DOHH2 (cell line): ENCODE data around the gene SPANXA1.
"Not testable (repeated sequence)": the region's sequence is repeated elsewhere in the genome, so short reads cannot be mapped to it uniquely, and the experiment has no call there.

Experiments used
- H3F3A ChIP-seq: fragments of 200-600 bp; sonication (generic), shearing (Covaris generic); 2 replicates; pipeline ENCODE4 v1.6.0; 2016; ENCODE audit warnings: antibody characterized with exemption, mild to moderate bottlenecking; ENCODE audit not compliant: control insufficient read depth, insufficient read depth
- H3K27ac ChIP-seq: fragments of 200-600 bp; sonication (generic); 2 replicates; pipeline ENCODE4 v1.5.1; 2014; ENCODE audit warnings: low read depth, mild to moderate bottlenecking, low read length, moderate library complexity
- H3K27me3 ChIP-seq: fragments of 200-600 bp; sonication (generic); 2 replicates; pipeline ENCODE4 v1.6.1; 2014; ENCODE audit warnings: mild to moderate bottlenecking, low read length, mixed read lengths; ENCODE audit not compliant: control insufficient read depth
- H3K36me3 ChIP-seq: fragments of 200-600 bp; sonication (generic); 2 replicates; pipeline ENCODE4 v1.6.1; 2014; ENCODE audit warnings: mild to moderate bottlenecking, low read length, moderate library complexity, mixed read lengths; ENCODE audit not compliant: control insufficient read depth
- H3K4me1 ChIP-seq: fragments of 200-600 bp; sonication (generic); 2 replicates; pipeline ENCODE4 v1.6.1; 2014; ENCODE audit warnings: mild to moderate bottlenecking, low read length, mixed read lengths; ENCODE audit not compliant: control insufficient read depth
- H3K4me2 ChIP-seq: fragments of 200-600 bp; sonication (generic); 2 replicates; pipeline ENCODE4 v1.6.0; 2014; ENCODE audit warnings: mild to moderate bottlenecking, low read length, moderate library complexity
- H3K4me3 ChIP-seq: fragments of 200-600 bp; sonication (generic); 2 replicates; pipeline ENCODE4 v1.5.1; 2014; ENCODE audit warnings: mild to moderate bottlenecking, low read length, mixed read lengths
- H3K79me2 ChIP-seq: fragments of 200-600 bp; sonication (generic); 2 replicates; pipeline ENCODE4 v1.6.1; 2014; ENCODE audit warnings: mild to moderate bottlenecking, low read length, mixed read lengths; ENCODE audit not compliant: control insufficient read depth
- H3K9me2 ChIP-seq: fragments of 200-600 bp; sonication (generic); replicated peaks from 2 replicates; pipeline ENCODE4 v1.6.1; 2014; ENCODE audit warnings: mild to moderate bottlenecking, low read length, mixed read lengths; ENCODE audit not compliant: control insufficient read depth
- H3K9me3 ChIP-seq: fragments of 200-600 bp; sonication (generic); 2 replicates; pipeline ENCODE4 v1.6.1; 2014; ENCODE audit warnings: antibody characterized with exemption, low read length, mixed read lengths; ENCODE audit not compliant: control insufficient read depth, insufficient read depth
- H4K20me1 ChIP-seq: fragments of 200-600 bp; sonication (generic); 2 replicates; pipeline ENCODE4 v1.6.0; 2014; ENCODE audit warnings: low read depth, mild to moderate bottlenecking, antibody characterized with exemption, low read length, moderate library complexity; ENCODE audit not compliant: control insufficient read depth, insufficient read depth
- CTCF ChIP-seq: fragments of 200-600 bp; sonication (generic); IDR thresholded peaks from one replicate; pipeline ENCODE4 v1.5.1; 2014; ENCODE audit warnings: antibody characterized with exemption, mild to moderate bottlenecking, low read depth, low read length; ENCODE audit not compliant: poor library complexity, severe bottlenecking
- EZH2phosphoT487 ChIP-seq: fragments of 200-600 bp; sonication (generic); IDR thresholded peaks from 2 replicates; pipeline ENCODE4 v1.6.1; 2017; ENCODE audit warnings: borderline replicate concordance, mild to moderate bottlenecking, antibody characterized with exemption, low read length, moderate library complexity, mixed read lengths

Gene SPANXA1

DNA sequence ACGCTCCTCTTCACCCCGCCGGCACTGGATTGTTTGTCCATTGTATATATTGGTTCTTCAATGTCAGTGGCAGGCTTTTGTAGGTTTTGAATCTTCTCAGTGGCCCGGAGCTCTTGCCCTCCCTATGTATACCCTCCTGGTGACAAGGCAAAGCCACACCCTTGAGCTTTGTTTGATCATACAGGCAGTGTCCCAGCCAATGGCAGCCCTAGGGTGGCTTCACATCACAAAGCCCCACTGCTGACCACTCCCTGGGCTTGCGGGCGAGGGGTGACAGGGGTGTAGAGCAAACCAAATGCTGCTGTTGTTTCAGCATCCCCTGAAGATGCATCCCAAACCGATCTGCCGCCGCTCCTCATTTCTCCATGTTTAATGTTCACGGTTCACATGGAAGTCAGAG lies at the start of gene SPANXA1:
Gene SPANXA1 (minus strand): TSS at position 101 of the 400 bp plus-strand sequence. CDS start 60 bp downstream, at position 41.
- not testable (repeated sequence) for H3F3A ChIP-seq, H3K79me2 ChIP-seq, H3K27me3 ChIP-seq, H3K4me1 ChIP-seq, H3K4me3 ChIP-seq, H3K27ac ChIP-seq, H3K9me3 ChIP-seq, H3K9me2 ChIP-seq, H4K20me1 ChIP-seq, H3K4me2 ChIP-seq, H3K36me3 ChIP-seq

DNA sequence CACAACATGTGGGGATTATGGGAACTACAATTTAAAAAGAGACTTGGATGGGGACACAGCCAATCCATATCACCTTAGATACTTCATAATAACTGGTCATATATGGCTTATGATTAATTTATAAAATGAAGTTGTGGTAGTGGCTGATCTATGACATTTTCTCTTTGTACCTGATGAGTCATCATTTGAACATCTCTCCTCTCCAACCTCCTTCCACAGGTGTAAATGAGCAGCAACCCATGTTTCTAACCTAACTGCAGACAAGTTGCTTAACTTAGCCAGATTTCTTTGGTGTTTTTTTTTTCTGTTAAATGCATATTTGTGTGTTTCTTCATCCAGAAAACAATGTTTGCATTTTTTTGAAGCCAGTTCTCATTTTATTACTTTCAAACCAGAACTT lies 47.6 kb upstream of the SPANXA1 start:
- no peaks in the 10 kb centered on the region for H3K9me3 ChIP-seq
- no peak for TF ChIP-seq CTCF
- no peak for TF ChIP-seq EZH2phosphoT487
- H3K79me2 ChIP-seq: no peaks in the 10 kb centered on the region
- no peak overlapping the region for H3K27ac ChIP-seq
- no peaks in the 10 kb centered on the region for H3K36me3 ChIP-seq
- H4K20me1 ChIP-seq: no peaks in the 10 kb centered on the region
- H3K27me3 ChIP-seq: no peaks in the 10 kb centered on the region
- no peaks in the 10 kb centered on the region for H3F3A ChIP-seq
- no peaks in the 10 kb centered on the region for H3K9me2 ChIP-seq
- H3K4me2 ChIP-seq: no peak overlapping the region
- no peaks in the 10 kb centered on the region for H3K4me1 ChIP-seq
- H3K4me3 ChIP-seq: no peak overlapping the region

DNA sequence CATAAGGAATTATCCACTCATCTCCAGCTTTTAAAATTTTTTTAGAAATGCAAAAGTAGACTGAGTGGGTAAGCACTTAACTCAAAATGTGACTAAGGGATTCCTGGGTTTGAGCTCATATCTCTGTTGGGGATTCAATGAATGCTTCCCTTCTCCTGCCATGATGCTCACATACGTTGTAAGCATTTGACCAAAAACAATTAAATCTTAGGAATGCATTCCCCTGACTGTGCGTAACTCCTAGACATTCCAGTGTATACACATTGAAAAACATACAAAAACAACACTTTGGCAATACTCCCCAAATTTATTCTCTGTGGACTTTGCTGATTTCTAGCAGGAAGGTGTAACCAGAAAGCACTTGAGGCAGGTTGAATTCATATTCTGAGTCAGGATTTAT lies 34.8 kb upstream of the SPANXA1 start:
- TF ChIP-seq EZH2phosphoT487: no peak
- Histone ChIP-seq H3F3A (no peaks in the 10 kb centered on the region), H3K27ac (no peak overlapping the region), H3K4me3 (no peak overlapping the region), H3K9me3 (no peaks in the 10 kb centered on the region), H4K20me1 (no peaks in the 10 kb centered on the region), H3K4me2 (no peak overlapping the region), H3K27me3 (no peaks in the 10 kb centered on the region), H3K36me3 (no peaks in the 10 kb centered on the region), H3K4me1 (no peaks in the 10 kb centered on the region), H3K9me2 (no peaks in the 10 kb centered on the region), H3K79me2 (no peaks in the 10 kb centered on the region)

- Histone ChIP-seq H3K4me2 (no peak overlapping the region), H3K9me3 (no peaks in the 10 kb centered on the region), H4K20me1 (no peaks in the 10 kb centered on the region), H3K27me3 (no peaks in the 10 kb centered on the region), H3K27ac (no peak overlapping the region), H3K4me3 (no peak overlapping the region), H3K4me1 (no peaks in the 10 kb centered on the region), H3K79me2 (no peaks in the 10 kb centered on the region), H3K9me2 (no peaks in the 10 kb centered on the region), H3K36me3 (no peaks in the 10 kb centered on the region), H3F3A (no peaks in the 10 kb centered on the region)
- TF ChIP-seq CTCF (no peak), EZH2phosphoT487 (no peak)
These were observed 24.6 kb upstream of the SPANXA1 start for GRCh38 chrX:141609111-141609510.

GRCh38 chrX:141589408-141589807 lies 4.9 kb upstream of the SPANXA1 start, which contains the start of gene SPANXA2:
TSS of gene SPANXA2 (plus strand) at chrX:141589708. CDS start at chrX:141589768, 60 bp downstream.
- H3K9me3 ChIP-seq, H3K27me3 ChIP-seq, H3K79me2 ChIP-seq, H3F3A ChIP-seq, H3K4me1 ChIP-seq, H4K20me1 ChIP-seq, H3K36me3 ChIP-seq, H3K27ac ChIP-seq, H3K9me2 ChIP-seq, H3K4me3 ChIP-seq, H3K4me2 ChIP-seq: not testable (repeated sequence)

DNA sequence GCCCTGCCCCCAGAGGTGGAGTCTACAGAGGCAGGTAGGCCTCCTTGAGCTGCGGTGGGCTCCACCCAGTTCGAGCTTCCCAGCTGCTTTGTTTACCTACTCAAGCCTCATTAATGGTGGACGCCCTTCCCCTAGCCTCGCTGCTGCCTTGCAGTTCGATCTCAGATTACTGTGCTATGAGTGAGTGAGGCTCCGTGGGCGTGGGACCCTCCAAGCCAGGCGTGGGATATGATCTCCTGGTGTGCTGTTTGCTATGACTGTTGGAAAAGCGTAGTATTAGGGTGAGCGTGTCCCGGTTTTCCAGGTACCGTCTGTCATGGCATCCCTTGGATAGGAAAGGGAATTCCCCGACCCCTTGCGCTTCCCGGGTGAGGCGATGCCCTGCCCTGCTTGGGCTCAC lies 42.0 kb downstream of the SPANXA1 start:
- H3F3A ChIP-seq, H3K9me3 ChIP-seq, H3K9me2 ChIP-seq, H3K4me1 ChIP-seq, H3K36me3 ChIP-seq, H3K27me3 ChIP-seq, H4K20me1 ChIP-seq, H3K4me3 ChIP-seq, H3K27ac ChIP-seq, H3K4me2 ChIP-seq, H3K79me2 ChIP-seq: not testable (repeated sequence)
